Stimulated activated CD4-positive, alpha-beta T cell treated with anti-CD3 and anti-CD28 coated beads, Interleukin-1b, Interleukin-23, amount 100 ng/mL, for 24 hours (primary cell): Measurements from ENCODE around the gene SMARCC1.
"Not testable (repeated sequence)": the region's sequence is repeated elsewhere in the genome, so short reads cannot be mapped to it uniquely, and the experiment has no call there.

Experiments
- DNase-seq, 4 experiments: peaks; one replicate each; pipeline ENCODE4 v3.0.0-alpha.2; 2020; ENCODE audit warnings: low read depth in 4 of 4, low spot score in 1 of 4

SMARCC1 gene

GRCh38 chr3:47781685-47782445 is at the start of gene SMARCC1:
Gene SMARCC1, minus strand, starts transcription at chr3:47781893. Its CDS starts 96 bp downstream, at chr3:47781797.
- DNase-seq, result peak; percentile 88 to 98 (median 94)

GRCh38 chr3:47829482-47829881 is 47.8 kb upstream of the SMARCC1 start:
- not testable (repeated sequence) for DNase-seq

GRCh38 chr3:47825590-47825989 is 43.9 kb upstream of the SMARCC1 start:
- no peak for DNase-seq

GRCh38 chr3:47824541-47825473 is 43.1 kb upstream of the SMARCC1 start:
- peak; percentile 38 to 66 (median 60) for DNase-seq

GRCh38 chr3:47817609-47818008 is 35.9 kb upstream of the SMARCC1 start:
- no peak for DNase-seq

- DNase-seq, result no peak
Observed at GRCh38 chr3:47813551-47814177, 32.0 kb upstream of the SMARCC1 start.

- DNase-seq, result no peak
Observed at GRCh38 chr3:47804577-47804976, 22.9 kb upstream of the SMARCC1 start.

GRCh38 chr3:47803480-47804025 is 21.9 kb upstream of the SMARCC1 start:
- no peak for DNase-seq

GRCh38 chr3:47802734-47803479 is 21.2 kb upstream of the SMARCC1 start, which contains the start of gene DHX30:
Gene DHX30, plus strand, starts transcription at chr3:47803138. Its CDS starts 7,546 bp downstream, at chr3:47810684.
- peak; percentile 72 to 85 (median 79) for DNase-seq

- no peak for DNase-seq
Observed at GRCh38 chr3:47799733-47800132, 18.0 kb upstream of the SMARCC1 start.

GRCh38 chr3:47794544-47794943 is 12.9 kb upstream of the SMARCC1 start:
- DNase-seq, result no peak

GRCh38 chr3:47792699-47793098 is 11.0 kb upstream of the SMARCC1 start:
- no peak for DNase-seq

- no peak for DNase-seq
Observed at GRCh38 chr3:47791193-47791855, 9.6 kb upstream of the SMARCC1 start.

GRCh38 chr3:47783673-47784072 is 2.0 kb upstream of the SMARCC1 start:
- DNase-seq, result no peak

- no peak for DNase-seq
Observed at GRCh38 chr3:47782446-47783308, 984 bp upstream of the SMARCC1 start.

GRCh38 chr3:47780741-47781684 is 680 bp downstream of the SMARCC1 start:
- peak; percentile 31 to 69 (median 40) for DNase-seq

- DNase-seq, result no peak
Observed at GRCh38 chr3:47778746-47779145, 2.9 kb downstream of the SMARCC1 start.

- DNase-seq, result no peak
Observed at GRCh38 chr3:47772788-47773187, 8.9 kb downstream of the SMARCC1 start.
